Activated naive CD8-positive, alpha-beta T cell treated with anti-CD3 and anti-CD28 coated beads for 36 hours (primary cell): ENCODE measurements around the gene PTPRM. TPM values are rescaled to one million over a fixed set of nuclear protein-coding genes. Genes with fewer than 3 reads are reported as not detected.

ENCODE experiments used
- DNase-seq: peaks from one replicate; pipeline ENCODE4 v3.0.0; 2021
- H3K27ac Mint-ChIP-seq: one replicate; pipeline ENCODE4 v1.8.0; 2022; ENCODE audit warnings: mild to moderate bottlenecking, moderate library complexity, mixed read lengths
- H3K27me3 Mint-ChIP-seq: one replicate; pipeline ENCODE4 v1.8.0; 2022; ENCODE audit warnings: mild to moderate bottlenecking, mixed read lengths
- H3K36me3 Mint-ChIP-seq: one replicate; pipeline ENCODE4 v1.8.0; 2021; ENCODE audit warnings: mild to moderate bottlenecking, mixed read lengths
- H3K4me1 Mint-ChIP-seq: one replicate; pipeline ENCODE4 v1.8.0; 2021; ENCODE audit warnings: mixed read lengths
- H3K4me3 Mint-ChIP-seq: one replicate; pipeline ENCODE4 v1.8.0; 2022; ENCODE audit warnings: mild to moderate bottlenecking, moderate library complexity, mixed read lengths
- H3K9me3 Mint-ChIP-seq: one replicate; pipeline ENCODE4 v1.8.0; 2022; ENCODE audit warnings: mixed read lengths
- total RNA-seq, 2 experiments: library from RNA; stranded (reverse); gene quantifications; one replicate each; pipeline ENCODE4 v1.2.3, GENCODE V29; 2021

Gene PTPRM
- total RNA-seq, 2 experiments from 2014 or later = 0.22 to 0.52 TPM

DNA sequence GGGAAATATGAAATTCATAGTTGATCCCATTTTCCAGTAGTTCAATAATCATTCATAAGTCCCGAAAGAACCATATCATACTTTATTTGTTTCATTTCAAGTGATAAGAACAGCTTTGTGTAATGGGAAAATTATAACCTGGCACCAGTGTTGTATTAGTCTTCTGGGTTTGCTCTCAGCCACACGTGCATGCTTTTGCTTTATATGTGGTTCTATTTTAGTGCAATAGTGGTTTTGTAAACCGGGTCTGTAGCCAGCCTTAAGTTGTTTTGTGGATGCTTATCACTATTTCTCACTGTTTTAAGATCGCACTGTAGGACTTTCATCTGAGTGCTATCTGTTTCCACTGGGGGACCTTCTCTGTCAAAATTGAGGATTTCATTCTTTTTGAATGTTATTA lies 203.8 kb downstream of the PTPRM start:
- peaks cover 3% of the 10 kb centered on the region for H3K27me3 Mint-ChIP-seq
- no peaks in the 10 kb centered on the region for H3K4me1 Mint-ChIP-seq
- peaks cover 1% of the 10 kb centered on the region for H3K9me3 Mint-ChIP-seq
- no peak for DNase-seq
- H3K4me3 Mint-ChIP-seq = no peak overlapping the region
- H3K27ac Mint-ChIP-seq = no peak overlapping the region
- H3K36me3 Mint-ChIP-seq = no peaks in the 10 kb centered on the region

DNA sequence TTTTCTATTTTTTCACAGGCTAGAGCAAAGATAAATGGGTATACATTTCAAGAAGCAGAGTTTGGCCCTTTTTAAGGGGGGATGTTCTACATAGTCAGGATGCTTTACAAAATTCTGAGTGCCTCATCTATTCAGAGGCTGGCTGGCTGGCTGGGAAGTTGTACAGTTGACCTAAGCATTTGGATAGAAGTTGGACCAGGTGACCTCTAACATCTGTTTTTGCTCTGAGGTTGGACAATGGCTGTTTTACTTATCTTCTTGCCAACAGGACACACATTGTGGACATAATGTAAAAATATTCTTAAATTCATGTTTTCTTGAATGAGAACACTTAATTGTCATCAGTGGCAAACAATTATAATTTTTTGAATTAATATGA lies 205.4 kb downstream of the PTPRM start:
- Mint-ChIP-seq H3K36me3 (no peaks in the 10 kb centered on the region), H3K27ac (no peak overlapping the region), H3K4me1 (no peaks in the 10 kb centered on the region), H3K4me3 (no peak overlapping the region), H3K9me3 (peaks cover 1% of the 10 kb centered on the region), H3K27me3 (peaks cover 3% of the 10 kb centered on the region)
- no peak for DNase-seq

DNA sequence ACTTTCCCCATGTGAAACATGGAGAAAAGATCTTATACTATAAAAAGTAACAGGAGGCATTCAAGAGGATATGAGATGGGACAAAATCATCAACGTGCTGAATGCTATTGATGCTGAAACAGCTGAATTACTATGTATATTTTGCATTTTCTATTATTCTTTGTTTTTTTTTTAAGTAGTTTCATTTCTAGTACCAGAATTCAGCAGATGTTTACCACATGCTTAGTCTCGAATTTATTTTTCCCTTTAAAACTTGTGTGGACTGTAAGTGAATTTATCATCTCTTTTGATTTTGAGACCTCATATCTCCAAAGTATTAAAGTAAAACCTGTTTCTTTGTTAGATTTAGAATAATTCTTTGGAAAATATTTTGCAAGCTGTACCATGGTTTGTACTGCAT lies 205.8 kb downstream of the PTPRM start:
- H3K27me3 Mint-ChIP-seq = peaks cover 3% of the 10 kb centered on the region
- no peak overlapping the region for H3K27ac Mint-ChIP-seq
- DNase-seq = no peak
- no peak overlapping the region for H3K4me3 Mint-ChIP-seq
- H3K4me1 Mint-ChIP-seq = no peaks in the 10 kb centered on the region
- no peaks in the 10 kb centered on the region for H3K36me3 Mint-ChIP-seq
- H3K9me3 Mint-ChIP-seq = peaks cover 1% of the 10 kb centered on the region

DNA sequence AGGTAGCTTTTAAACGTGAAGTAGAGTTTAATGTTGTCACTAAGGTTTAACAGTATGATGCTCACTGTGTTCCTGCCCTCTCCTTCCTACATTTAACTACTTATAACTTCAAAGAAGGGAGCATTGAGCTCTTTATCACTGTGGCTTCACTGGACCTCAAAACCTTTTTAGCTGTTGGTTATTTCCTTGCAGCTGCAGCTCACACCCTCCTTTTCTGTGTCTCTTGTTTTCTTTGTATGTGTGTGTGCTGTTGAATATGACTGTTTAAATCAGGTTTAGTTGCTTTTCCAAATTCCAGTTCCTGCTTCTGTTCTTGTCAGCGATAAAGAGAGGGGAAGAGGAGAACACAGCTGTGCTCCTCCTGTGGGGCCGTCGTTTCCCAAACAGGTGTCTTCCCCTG lies 208.0 kb downstream of the PTPRM start:
- no peaks in the 10 kb centered on the region for H3K4me1 Mint-ChIP-seq
- peaks cover 1% of the 10 kb centered on the region for H3K9me3 Mint-ChIP-seq
- H3K27ac Mint-ChIP-seq = no peak overlapping the region
- no peak overlapping the region for H3K4me3 Mint-ChIP-seq
- no peak for DNase-seq
- peaks cover 3% of the 10 kb centered on the region for H3K27me3 Mint-ChIP-seq
- no peaks in the 10 kb centered on the region for H3K36me3 Mint-ChIP-seq

DNA sequence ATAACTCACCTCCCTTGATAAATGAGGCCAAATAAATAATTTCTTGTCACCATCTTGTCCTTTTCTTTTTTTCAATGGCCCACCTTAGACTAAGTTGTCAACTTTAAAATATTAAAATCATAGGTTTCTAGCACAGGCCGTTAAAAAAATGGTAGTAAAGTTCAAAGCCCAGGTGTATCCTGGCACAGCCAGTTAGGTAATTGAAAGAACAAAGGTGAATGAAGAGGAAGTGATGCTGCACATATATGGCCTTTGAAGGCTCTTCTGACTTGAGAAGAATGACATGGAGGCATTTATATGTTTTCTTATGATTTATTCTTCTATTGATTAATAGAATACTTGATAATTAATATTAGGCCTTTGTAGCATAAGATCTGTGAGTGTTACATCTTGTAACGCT lies 208.7 kb downstream of the PTPRM start:
- no peak overlapping the region for H3K4me3 Mint-ChIP-seq
- H3K36me3 Mint-ChIP-seq = no peaks in the 10 kb centered on the region
- DNase-seq = no peak
- H3K27ac Mint-ChIP-seq = no peak overlapping the region
- H3K27me3 Mint-ChIP-seq = peaks cover 3% of the 10 kb centered on the region
- H3K4me1 Mint-ChIP-seq = no peaks in the 10 kb centered on the region
- H3K9me3 Mint-ChIP-seq = peaks cover 1% of the 10 kb centered on the region

DNA sequence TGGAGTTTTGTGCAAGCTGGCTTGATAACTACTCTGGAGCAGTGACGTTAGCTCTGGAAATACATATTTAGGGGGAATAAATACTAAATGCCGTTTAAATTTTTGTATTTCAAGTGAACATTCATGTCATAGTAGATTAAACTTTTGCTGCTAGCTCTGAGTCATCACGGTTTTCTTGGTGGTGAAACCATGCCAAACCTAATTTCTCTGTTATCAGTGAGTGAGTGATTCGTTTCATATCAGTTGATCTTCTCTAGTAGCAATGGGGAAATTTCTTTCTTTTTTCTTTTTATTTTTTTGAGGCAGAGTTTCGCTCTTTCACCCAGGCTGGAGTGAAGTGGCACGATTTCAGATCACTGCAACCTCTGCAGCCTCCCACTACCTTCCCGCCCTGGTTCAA lies 211.1 kb downstream of the PTPRM start:
- H3K9me3 Mint-ChIP-seq = no peaks in the 10 kb centered on the region
- H3K36me3 Mint-ChIP-seq = no peaks in the 10 kb centered on the region
- H3K27ac Mint-ChIP-seq = no peak overlapping the region
- no peak for DNase-seq
- no peak overlapping the region for H3K4me3 Mint-ChIP-seq
- no peaks in the 10 kb centered on the region for H3K4me1 Mint-ChIP-seq
- H3K27me3 Mint-ChIP-seq = no peaks in the 10 kb centered on the region

DNA sequence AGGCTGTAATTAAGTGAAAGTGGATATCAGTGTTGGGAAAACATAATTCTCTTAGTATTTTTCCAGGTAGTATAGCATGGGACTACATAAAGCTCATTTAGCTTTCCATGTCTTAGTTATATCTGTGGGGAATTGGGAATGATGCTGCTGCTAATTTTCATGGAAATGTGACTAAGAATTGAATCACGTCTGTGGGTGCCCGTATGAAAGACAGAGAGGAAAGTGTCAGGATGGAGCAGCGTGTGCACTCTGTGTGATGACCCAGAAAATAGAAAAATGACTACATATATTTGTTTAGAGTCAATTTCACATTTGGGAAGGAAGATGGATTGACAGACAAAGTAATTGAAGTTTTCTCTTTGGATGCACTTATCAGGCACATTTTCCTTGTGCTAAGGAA lies 212.1 kb downstream of the PTPRM start:
- no peaks in the 10 kb centered on the region for H3K36me3 Mint-ChIP-seq
- H3K4me3 Mint-ChIP-seq = no peak overlapping the region
- no peaks in the 10 kb centered on the region for H3K9me3 Mint-ChIP-seq
- no peak for DNase-seq
- H3K27ac Mint-ChIP-seq = no peak overlapping the region
- no peaks in the 10 kb centered on the region for H3K4me1 Mint-ChIP-seq
- H3K27me3 Mint-ChIP-seq = no peaks in the 10 kb centered on the region

DNA sequence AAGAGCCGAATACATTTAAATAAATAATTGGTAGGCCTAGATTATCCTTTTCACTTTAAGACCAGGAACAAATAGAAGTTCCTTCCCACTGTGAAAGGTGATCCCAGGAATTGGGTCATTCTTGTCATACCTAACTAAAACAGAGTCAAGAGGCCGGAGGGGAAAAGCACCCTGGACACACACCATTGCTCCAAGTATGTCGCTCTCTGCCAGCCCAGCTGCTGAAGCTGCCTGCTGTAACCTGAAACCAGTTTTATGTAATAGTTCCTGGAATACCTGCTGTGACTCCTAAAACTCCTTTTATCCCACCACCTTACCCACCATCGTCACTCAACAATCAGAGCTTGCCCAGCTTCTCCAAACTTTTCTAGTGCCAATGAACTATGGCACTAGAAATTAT lies 217.1 kb downstream of the PTPRM start:
- DNase-seq = no peak
- H3K4me3 Mint-ChIP-seq = no peak overlapping the region
- H3K27ac Mint-ChIP-seq = no peak overlapping the region
- no peaks in the 10 kb centered on the region for H3K9me3 Mint-ChIP-seq
- H3K4me1 Mint-ChIP-seq = no peaks in the 10 kb centered on the region
- H3K36me3 Mint-ChIP-seq = no peaks in the 10 kb centered on the region
- H3K27me3 Mint-ChIP-seq = no peaks in the 10 kb centered on the region

DNA sequence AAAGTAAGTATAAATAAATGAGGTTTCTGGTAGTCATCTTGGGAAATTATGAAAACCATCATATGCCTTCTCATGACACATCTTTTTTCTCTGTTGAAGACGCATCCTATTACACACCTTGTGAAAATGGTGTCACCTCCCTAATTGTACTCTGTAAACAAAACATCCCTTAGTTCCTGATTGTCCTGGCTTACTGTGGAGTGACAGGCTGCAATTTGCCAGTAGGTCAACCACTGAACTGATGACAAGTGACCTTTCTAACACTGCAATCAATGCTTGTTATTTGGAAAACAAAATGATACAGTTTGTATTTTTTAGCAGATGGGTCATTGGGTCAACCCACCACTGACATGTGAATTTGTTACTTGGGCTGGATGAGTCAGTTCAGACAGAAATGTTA lies 219.5 kb downstream of the PTPRM start:
- no peak overlapping the region for H3K27ac Mint-ChIP-seq
- H3K27me3 Mint-ChIP-seq = no peaks in the 10 kb centered on the region

DNA sequence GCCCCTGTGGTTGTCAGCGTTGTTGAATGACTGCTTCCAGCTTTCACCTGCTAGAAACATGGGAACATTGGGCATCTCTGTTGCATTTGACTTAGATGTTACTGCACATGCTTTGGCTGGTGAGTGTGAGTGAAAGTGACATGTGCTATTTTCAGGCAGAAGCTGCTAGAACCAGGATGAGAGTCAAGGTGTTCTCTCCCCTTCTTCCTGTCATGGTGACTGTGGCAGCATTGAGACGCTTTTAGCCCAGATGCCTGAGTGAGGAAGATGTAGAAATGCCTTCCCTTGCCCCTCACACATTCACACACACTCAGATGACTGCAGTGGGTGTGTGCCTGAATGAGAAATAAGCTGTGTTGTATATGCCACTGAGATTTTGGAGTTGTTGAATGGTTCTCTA lies 220.2 kb downstream of the PTPRM start:
- DNase-seq = no peak
- no peak overlapping the region for H3K4me3 Mint-ChIP-seq
- H3K27me3 Mint-ChIP-seq = no peaks in the 10 kb centered on the region
- no peaks in the 10 kb centered on the region for H3K4me1 Mint-ChIP-seq
- H3K9me3 Mint-ChIP-seq = no peaks in the 10 kb centered on the region
- H3K27ac Mint-ChIP-seq = no peak overlapping the region
- H3K36me3 Mint-ChIP-seq = no peaks in the 10 kb centered on the region

More for the DNA sequence above, 219.5 kb downstream of the PTPRM start:
- no peaks in the 10 kb centered on the region for H3K9me3 Mint-ChIP-seq
- no peak for DNase-seq
- no peak overlapping the region for H3K4me3 Mint-ChIP-seq
- H3K4me1 Mint-ChIP-seq = no peaks in the 10 kb centered on the region
- no peaks in the 10 kb centered on the region for H3K36me3 Mint-ChIP-seq

DNA sequence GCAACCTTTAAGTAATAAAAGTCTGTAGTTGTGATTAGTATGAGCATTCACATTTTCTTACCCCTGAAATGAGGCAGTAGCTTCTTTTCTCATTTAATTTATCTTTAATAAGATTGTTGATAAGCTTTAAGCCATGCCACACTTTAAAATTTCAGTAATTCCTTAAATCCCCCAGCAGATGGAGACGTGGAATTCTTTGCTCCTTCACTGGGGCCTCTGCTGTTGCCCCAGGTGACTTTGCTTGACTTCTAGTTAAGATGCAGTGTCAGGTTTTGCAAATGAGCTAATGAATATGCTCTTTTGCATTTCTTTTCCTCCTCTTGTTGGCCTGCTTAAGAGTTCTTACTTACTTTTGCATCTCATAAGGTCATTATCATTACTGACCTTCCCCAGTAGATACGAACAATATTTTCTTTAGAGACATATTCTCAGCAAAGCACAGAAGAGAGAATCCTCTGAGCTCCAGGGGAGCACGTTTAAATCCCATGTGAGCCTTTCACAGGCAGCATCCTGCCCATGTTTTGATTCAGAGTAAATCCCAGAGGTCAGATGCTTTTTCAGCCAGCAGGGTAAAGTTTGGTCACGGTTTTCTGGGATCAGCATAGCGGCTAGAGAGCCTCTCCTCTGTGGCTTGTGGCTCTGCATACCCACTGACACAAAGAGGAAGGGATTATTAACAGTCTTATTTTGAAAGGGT lies 222.9 kb downstream of the PTPRM start:
- no peak overlapping the region for H3K27ac Mint-ChIP-seq
- no peaks in the 10 kb centered on the region for H3K27me3 Mint-ChIP-seq
- DNase-seq = no peak
- no peak overlapping the region for H3K4me3 Mint-ChIP-seq
- no peaks in the 10 kb centered on the region for H3K9me3 Mint-ChIP-seq
- H3K36me3 Mint-ChIP-seq = no peaks in the 10 kb centered on the region
- no peaks in the 10 kb centered on the region for H3K4me1 Mint-ChIP-seq

DNA sequence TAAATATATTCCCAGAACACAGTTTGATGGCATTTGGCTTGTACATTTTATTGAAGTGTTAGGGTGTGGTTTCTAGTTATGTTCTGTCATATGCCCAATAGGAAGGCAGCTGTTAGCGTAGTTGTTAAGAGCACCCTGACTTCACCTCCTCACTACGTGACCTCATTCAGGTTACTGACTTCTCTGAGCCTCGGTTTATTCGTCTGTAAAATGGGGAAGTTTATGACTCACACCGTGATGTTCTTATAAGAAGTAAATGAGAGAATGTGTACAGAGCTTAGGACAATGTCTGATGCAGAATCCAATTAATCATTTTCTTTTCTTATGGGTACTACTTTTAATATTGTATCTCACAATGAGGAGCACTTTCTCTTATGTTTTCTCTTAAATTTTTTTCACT lies 226.0 kb downstream of the PTPRM start:
- H3K4me1 Mint-ChIP-seq = no peaks in the 10 kb centered on the region
- no peak overlapping the region for H3K27ac Mint-ChIP-seq
- DNase-seq = no peak

DNA sequence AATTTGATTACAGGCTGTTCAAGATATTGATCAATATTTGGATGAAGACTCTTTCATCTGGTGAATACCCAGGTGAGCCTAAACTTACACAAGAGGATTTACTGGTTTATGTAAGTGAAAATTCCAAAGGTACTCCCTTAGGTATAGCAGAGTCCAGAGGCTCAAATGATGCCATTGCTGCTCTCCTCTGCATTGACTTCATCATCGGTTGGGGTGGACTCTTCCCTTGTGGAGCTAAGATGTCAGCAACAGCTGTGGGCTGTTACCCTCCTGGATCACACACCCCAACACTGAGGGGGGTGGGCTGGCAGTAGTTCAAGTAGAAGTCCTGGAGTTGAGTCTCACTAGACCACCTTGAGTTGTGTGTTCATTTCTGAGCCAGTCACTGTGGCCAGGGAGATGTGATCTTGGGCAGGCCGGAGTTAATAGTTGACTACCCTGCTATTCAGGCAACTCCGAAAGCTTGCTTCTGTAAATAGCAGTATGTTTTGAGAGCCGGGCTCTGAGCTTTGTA lies 236.9 kb downstream of the PTPRM start:
- Mint-ChIP-seq H3K4me1 (no peaks in the 10 kb centered on the region), H3K27me3 (no peaks in the 10 kb centered on the region), H3K4me3 (no peak overlapping the region), H3K27ac (no peak overlapping the region), H3K36me3 (no peaks in the 10 kb centered on the region), H3K9me3 (no peaks in the 10 kb centered on the region)
- DNase-seq = no peak

More for the DNA sequence above, 226.0 kb downstream of the PTPRM start:
- Mint-ChIP-seq H3K36me3 (no peaks in the 10 kb centered on the region), H3K27me3 (no peaks in the 10 kb centered on the region), H3K9me3 (no peaks in the 10 kb centered on the region), H3K4me3 (no peak overlapping the region)

DNA sequence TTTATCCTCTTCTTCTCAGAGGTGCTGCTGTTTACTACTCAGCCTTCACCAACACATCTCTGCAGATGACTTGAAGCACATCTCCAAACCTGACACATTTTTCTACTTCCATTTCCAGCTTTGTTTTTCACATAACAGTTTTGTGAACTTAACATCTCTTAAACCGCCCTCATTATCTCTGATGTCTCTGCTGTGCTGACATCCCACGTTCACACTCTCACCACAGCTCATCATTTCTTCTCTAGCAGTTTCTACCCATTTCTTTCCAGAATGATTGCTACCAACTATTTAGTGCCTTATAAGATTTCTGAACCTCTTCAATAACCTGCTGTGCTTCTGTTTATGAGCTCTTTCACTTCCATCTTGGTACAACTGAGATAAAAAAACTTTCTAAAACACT lies 238.0 kb downstream of the PTPRM start:
- Mint-ChIP-seq H3K9me3 (no peaks in the 10 kb centered on the region), H3K27ac (no peak overlapping the region), H3K36me3 (no peaks in the 10 kb centered on the region), H3K4me1 (no peaks in the 10 kb centered on the region), H3K4me3 (no peak overlapping the region), H3K27me3 (no peaks in the 10 kb centered on the region)
- DNase-seq = no peak

DNA sequence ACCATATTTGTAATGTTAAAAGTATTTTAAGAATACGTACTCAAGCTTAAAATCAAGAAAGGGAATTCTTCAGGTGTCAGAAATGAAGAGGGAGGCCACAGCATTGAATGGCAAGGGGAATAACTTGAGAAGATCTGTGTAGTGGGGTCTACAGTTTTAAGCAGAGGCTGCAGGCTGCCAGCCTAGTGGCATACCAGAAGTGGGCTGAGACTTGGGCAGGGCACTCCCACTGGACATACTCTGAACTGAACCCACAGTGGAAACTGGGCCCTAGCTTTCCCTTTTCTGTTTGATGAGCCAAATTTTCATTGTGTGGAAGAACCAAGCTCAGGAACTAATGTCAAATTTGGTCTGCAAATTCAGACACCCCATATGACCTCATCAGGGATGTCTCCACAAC lies 238.8 kb downstream of the PTPRM start:
- Mint-ChIP-seq H3K4me3 (no peak overlapping the region), H3K27me3 (no peaks in the 10 kb centered on the region), H3K36me3 (no peaks in the 10 kb centered on the region), H3K27ac (no peak overlapping the region), H3K4me1 (no peaks in the 10 kb centered on the region), H3K9me3 (no peaks in the 10 kb centered on the region)
- no peak for DNase-seq

DNA sequence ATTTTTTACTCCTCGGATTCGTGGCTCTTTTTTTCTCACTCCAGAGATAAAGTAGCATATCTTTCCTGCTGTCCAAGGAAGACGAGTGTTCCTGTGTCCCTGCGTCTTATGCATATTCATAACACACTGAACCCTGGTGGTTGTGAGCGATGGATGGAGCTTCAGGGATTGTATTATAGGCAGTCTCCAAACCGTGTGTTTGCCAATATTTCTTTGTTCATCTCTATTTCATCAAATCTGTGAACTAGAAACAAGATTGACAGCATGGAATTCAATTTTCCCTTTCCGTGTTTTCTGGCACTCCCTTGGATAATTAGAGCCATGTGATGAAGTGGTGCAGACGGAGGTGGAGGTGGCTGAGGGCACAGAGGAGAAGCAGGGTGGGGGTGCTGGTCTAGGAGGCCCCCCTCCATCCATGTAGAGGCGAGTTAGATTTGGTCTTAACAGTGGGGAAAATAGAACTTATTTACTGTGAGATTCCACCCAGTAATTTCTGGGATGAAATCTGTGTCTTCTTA lies 240.9 kb downstream of the PTPRM start:
- Mint-ChIP-seq H3K27ac (no peak overlapping the region), H3K36me3 (no peaks in the 10 kb centered on the region), H3K4me1 (no peaks in the 10 kb centered on the region), H3K27me3 (no peaks in the 10 kb centered on the region), H3K9me3 (no peaks in the 10 kb centered on the region), H3K4me3 (no peak overlapping the region)
- no peak for DNase-seq
